Anterior cingulate cortex (tissue), 58 donors: ENCODE results near the gene CDKN1A.

ENCODE experiments used
- DNase-seq, 58 donors: peaks; one replicate each; lab custom pipeline; 2025; lab: John Stamatoyannopoulos, UW

CDKN1A gene

GRCh38 chr6:36676141-36677058 is 2.1 kb upstream of the CDKN1A start:
- peak in 3 of 58 donors; percentile 8 to 15 (median 10) for DNase-seq

GRCh38 chr6:36677059-36677749 is 1.3 kb upstream of the CDKN1A start:
- peak in 3 of 58 donors; percentile 12 to 25 (median 18) for DNase-seq

- DNase-seq: peak in 2 of 58 donors; percentile 25 to 29
Observed at GRCh38 chr6:36677753-36678487, 594 bp upstream of the CDKN1A start.

- peak in 21 of 58 donors; percentile 19 to 74 (median 42) for DNase-seq
Observed at GRCh38 chr6:36679043-36679833, 724 bp downstream of the CDKN1A start.

GRCh38 chr6:36682328-36683144 is 4.0 kb downstream of the CDKN1A start:
- no peak for DNase-seq

GRCh38 chr6:36683145-36683655 is 4.7 kb downstream of the CDKN1A start:
- no peak for DNase-seq

- DNase-seq: no peak
Observed at GRCh38 chr6:36683656-36684446, 5.3 kb downstream of the CDKN1A start.

GRCh38 chr6:36684447-36684812 is 5.9 kb downstream of the CDKN1A start:
- no peak for DNase-seq

GRCh38 chr6:36685166-36685924 is 6.8 kb downstream of the CDKN1A start:
- DNase-seq: no peak

GRCh38 chr6:36685926-36686667 is 7.6 kb downstream of the CDKN1A start:
- DNase-seq: no peak

- no peak for DNase-seq
Observed at GRCh38 chr6:36686668-36687513, 8.4 kb downstream of the CDKN1A start.

GRCh38 chr6:36688063-36688738 is 9.7 kb downstream of the CDKN1A start:
- no peak for DNase-seq

- DNase-seq: no peak
Observed at GRCh38 chr6:36688739-36689075, 10.2 kb downstream of the CDKN1A start.

GRCh38 chr6:36691011-36691410 is 12.5 kb downstream of the CDKN1A start:
- no peak for DNase-seq

- DNase-seq: no peak
Observed at GRCh38 chr6:36691612-36692011, 13.1 kb downstream of the CDKN1A start.
